Measurements from ENCODE around the gene SYVN1.

SYVN1 gene

DNA sequence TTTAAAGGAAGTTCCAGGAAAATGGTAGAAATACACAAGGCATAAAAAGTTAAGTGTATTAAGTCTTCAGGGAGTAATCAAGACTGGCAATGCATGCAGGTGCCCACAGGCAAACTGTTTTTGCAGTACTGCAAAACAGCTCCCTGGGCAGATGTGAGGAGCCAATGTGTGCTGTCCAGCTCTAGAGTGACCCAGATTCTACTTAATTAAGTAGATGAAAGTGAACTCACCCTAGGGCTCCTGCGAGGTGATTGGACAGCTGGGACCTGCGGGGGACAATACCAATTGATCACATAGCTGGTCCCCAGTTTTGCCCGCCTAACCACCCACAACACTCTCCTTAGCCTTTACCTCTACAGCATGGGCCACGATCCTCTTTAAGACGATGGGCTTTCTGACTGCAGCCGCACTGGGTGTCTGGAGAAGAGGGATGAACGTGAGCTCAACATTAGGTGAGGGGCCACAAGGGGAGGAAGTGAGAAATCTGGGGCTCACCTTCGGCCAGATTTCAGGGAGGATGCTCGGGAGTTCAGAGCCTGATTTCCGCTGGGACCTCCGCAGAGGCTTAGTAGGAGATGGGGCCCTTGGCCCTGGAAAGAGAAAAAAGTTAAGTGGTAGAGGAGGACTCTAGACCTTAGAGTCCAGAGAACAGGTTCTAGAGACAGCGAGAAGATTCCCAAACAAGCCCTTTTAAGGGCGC is 51.0 kb downstream of the SYVN1 start:
- Histone ChIP-seq H3K9ac (ENCODE audit: low read length) (peak overlapping the region; percentile 97), H3K4me1 (ENCODE audit: low read length) (peaks cover 26% of the 10 kb centered on the region), H3K27me3 (ENCODE audit: low read depth, low read length) (no peaks in the 10 kb centered on the region), H3K9me3 (ENCODE audit: insufficient read depth, low read length) (no peaks in the 10 kb centered on the region), H3K4me2 (ENCODE audit: low read length) (peak overlapping the region; percentile 92), H3K4me3 (ENCODE audit: low read length) (peak overlapping the region; percentile 97), H3K36me3 (replicated peaks; ENCODE audit: low read depth, low read length) (peaks cover 58% of the 10 kb centered on the region), H3K27ac (ENCODE audit: low read length) (peak overlapping the region; percentile 74), H4K20me1 (ENCODE audit: insufficient read depth, low read length) (peaks cover 7% of the 10 kb centered on the region; the same call in 1 of the 2 replicates), H3K79me2 (ENCODE audit: low read length) (peaks cover 68% of the 10 kb centered on the region), H2AFZ (ENCODE audit: low read depth, low read length) (peak overlapping the region; percentile 65)
- TF ChIP-seq EZH2phosphoT487 (IDR thresholded peaks at IDR 0.05; ENCODE audit: low read depth), result no peak
- TF ChIP-seq, protein P1, sequence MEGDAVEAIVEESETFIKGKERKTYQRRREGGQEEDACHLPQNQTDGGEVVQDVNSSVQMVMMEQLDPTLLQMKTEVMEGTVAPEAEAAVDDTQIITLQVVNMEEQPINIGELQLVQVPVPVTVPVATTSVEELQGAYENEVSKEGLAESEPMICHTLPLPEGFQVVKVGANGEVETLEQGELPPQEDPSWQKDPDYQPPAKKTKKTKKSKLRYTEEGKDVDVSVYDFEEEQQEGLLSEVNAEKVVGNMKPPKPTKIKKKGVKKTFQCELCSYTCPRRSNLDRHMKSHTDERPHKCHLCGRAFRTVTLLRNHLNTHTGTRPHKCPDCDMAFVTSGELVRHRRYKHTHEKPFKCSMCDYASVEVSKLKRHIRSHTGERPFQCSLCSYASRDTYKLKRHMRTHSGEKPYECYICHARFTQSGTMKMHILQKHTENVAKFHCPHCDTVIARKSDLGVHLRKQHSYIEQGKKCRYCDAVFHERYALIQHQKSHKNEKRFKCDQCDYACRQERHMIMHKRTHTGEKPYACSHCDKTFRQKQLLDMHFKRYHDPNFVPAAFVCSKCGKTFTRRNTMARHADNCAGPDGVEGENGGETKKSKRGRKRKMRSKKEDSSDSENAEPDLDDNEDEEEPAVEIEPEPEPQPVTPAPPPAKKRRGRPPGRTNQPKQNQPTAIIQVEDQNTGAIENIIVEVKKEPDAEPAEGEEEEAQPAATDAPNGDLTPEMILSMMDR (IDR thresholded peaks at IDR 0.05; ENCODE audit: low read depth, low read length), result no peak

DNA sequence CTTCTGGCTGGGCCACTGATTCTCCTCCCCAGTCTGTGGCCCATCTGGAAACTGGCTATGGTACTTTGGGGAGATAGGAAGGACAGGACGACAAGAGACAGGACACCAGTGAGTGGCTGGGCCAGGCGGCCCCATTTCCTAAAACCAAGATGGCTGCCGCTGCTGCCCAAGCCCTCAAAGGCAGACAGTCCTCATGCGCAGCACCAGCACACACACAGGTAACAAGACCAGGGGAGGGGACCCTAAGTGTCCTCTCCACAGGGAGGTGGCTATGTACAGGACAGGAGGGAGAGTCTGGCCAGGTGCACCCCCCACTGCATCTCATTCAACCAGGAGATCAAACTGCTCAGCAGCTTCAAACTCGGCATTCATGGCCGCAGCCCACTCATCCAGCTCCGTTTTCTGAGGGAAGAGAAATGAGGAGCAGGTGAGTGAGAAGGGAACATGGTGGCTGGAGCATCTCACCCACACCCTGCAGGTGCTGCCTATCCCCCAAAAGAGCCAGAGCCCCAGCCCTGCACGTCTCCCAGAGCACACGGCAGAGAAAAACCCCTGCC is 55.5 kb downstream of the SYVN1 start:
- Histone ChIP-seq H3K27ac (ENCODE audit: low read length) (peak overlapping the region; percentile 33), H3K9ac (ENCODE audit: low read length) (no peak overlapping the region), H4K20me1 (ENCODE audit: insufficient read depth, low read length) (peaks cover 8% of the 10 kb centered on the region; the same call in 1 of the 2 replicates), H3K27me3 (ENCODE audit: low read depth, low read length) (no peaks in the 10 kb centered on the region), H3K4me3 (ENCODE audit: low read length) (no peak overlapping the region), H3K79me2 (ENCODE audit: low read length) (peaks cover 63% of the 10 kb centered on the region), H3K36me3 (replicated peaks; ENCODE audit: low read depth, low read length) (peaks cover 59% of the 10 kb centered on the region), H3K9me3 (ENCODE audit: insufficient read depth, low read length) (no peaks in the 10 kb centered on the region), H2AFZ (ENCODE audit: low read depth, low read length) (no peak overlapping the region), H3K4me1 (ENCODE audit: low read length) (peaks cover 20% of the 10 kb centered on the region), H3K4me2 (ENCODE audit: low read length) (0 out of 2 replicates have a peak overlapping the region, but pooled peaks have one; percentile 22)
- TF ChIP-seq EZH2phosphoT487 (IDR thresholded peaks at IDR 0.05; ENCODE audit: low read depth), result no peak
- TF ChIP-seq, protein P1 (IDR thresholded peaks at IDR 0.05; ENCODE audit: low read depth, low read length), result no peak

DNA sequence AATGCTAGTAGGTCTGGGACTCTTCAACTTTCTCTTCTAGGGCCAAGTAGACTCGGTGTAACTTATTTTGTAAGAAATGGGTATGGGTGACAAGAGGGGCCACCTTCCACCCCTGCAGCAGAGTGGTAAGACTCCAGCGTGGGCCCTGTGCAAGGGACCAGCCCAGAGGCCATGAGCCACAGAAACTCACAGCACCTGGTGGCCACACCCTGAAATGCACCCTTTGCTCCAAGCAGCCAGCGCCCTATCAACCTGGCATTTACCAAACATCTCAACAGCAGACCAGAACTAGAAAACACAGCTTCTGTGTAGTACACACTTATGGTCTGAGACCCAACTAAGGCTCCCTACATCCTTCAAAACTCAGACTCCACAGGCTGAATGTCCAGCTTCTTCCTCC is 56.2 kb downstream of the SYVN1 start:
- Histone ChIP-seq H4K20me1 (ENCODE audit: insufficient read depth, low read length) (peaks cover 8% of the 10 kb centered on the region; the same call in 1 of the 2 replicates), H3K27me3 (ENCODE audit: low read depth, low read length) (no peaks in the 10 kb centered on the region), H3K9me3 (ENCODE audit: insufficient read depth, low read length) (no peaks in the 10 kb centered on the region), H3K36me3 (replicated peaks; ENCODE audit: low read depth, low read length) (peaks cover 57% of the 10 kb centered on the region), H3K27ac (ENCODE audit: low read length) (peak overlapping the region; percentile 33), H3K79me2 (ENCODE audit: low read length) (peaks cover 56% of the 10 kb centered on the region), H3K4me3 (ENCODE audit: low read length) (no peak overlapping the region), H2AFZ (ENCODE audit: low read depth, low read length) (no peak overlapping the region), H3K9ac (ENCODE audit: low read length) (no peak overlapping the region), H3K4me2 (ENCODE audit: low read length) (0 out of 2 replicates have a peak overlapping the region, but pooled peaks have one; percentile 22), H3K4me1 (ENCODE audit: low read length) (peaks cover 20% of the 10 kb centered on the region)
- TF ChIP-seq EZH2phosphoT487 (IDR thresholded peaks at IDR 0.05; ENCODE audit: low read depth), result no peak
- TF ChIP-seq, protein P1 (IDR thresholded peaks at IDR 0.05; ENCODE audit: low read depth, low read length), result peak; percentile 60

DNA sequence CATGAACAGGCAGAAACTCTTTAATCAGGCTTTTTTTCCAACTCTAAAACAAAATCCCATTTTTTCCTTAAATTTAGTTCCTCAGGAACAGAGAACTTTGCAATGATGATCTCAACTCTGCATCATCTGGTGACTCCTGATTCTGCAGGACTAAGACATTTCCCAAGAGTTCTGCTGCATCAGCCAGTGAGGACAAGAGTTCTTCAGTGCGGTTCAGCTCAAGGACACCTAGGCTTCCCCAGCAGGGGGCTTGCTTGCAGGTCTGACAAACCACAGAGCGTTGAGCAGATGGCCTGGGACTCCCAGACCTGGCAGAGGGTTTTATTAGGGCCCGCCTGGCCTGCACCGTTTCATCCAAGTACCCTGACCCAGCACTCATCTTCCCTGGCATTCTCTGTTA is 56.9 kb downstream of the SYVN1 start:
- Histone ChIP-seq H2AFZ (ENCODE audit: low read depth, low read length) (no peak overlapping the region), H3K27ac (ENCODE audit: low read length) (no peak overlapping the region), H3K4me1 (ENCODE audit: low read length) (peaks cover 14% of the 10 kb centered on the region), H3K4me3 (ENCODE audit: low read length) (no peak overlapping the region), H3K4me2 (ENCODE audit: low read length) (no peak overlapping the region), H3K79me2 (ENCODE audit: low read length) (peaks cover 49% of the 10 kb centered on the region), H4K20me1 (ENCODE audit: insufficient read depth, low read length) (peaks cover 5% of the 10 kb centered on the region; the same call in 1 of the 2 replicates), H3K9ac (ENCODE audit: low read length) (no peak overlapping the region), H3K9me3 (ENCODE audit: insufficient read depth, low read length) (no peaks in the 10 kb centered on the region), H3K36me3 (replicated peaks; ENCODE audit: low read depth, low read length) (peaks cover 51% of the 10 kb centered on the region), H3K27me3 (ENCODE audit: low read depth, low read length) (no peaks in the 10 kb centered on the region)
- TF ChIP-seq EZH2phosphoT487 (IDR thresholded peaks at IDR 0.05; ENCODE audit: low read depth), result no peak

Measured in OCI-LY3 (cell line).